H9 (cell line): ENCODE measurements around the gene BICD2. TPM values are rescaled to one million over a fixed set of nuclear protein-coding genes. Genes with fewer than 3 reads are reported as not detected.

Experiments used
- DNase-seq: peaks from one replicate; pipeline ENCODE4 v3.0.0-alpha.2; 2017
- H2AFZ ChIP-seq: one replicate; pipeline ENCODE4 v1.6.1; 2013; ENCODE audit warnings: mild to moderate bottlenecking, low read length, control low read depth, moderate library complexity
- H2AK5ac ChIP-seq: 2 replicates; pipeline ENCODE4 v1.6.1; 2013; ENCODE audit warnings: low read length, control low read depth, mixed read lengths; ENCODE audit not compliant: insufficient read length
- H2BK120ac ChIP-seq: one replicate; pipeline ENCODE4 v1.6.1; 2013; ENCODE audit warnings: low read depth, mild to moderate bottlenecking, low read length, control low read depth, inconsistent platforms; ENCODE audit not compliant: poor library complexity, severe bottlenecking
- H2BK12ac ChIP-seq: 2 replicates; pipeline ENCODE4 v1.6.1; 2013; ENCODE audit warnings: low read length, control low read depth, mixed read lengths, low read depth; ENCODE audit not compliant: insufficient read length
- H2BK15ac ChIP-seq: 2 replicates; pipeline ENCODE4 v1.6.1; 2013; ENCODE audit warnings: low read depth, low read length, control low read depth
- H2BK20ac ChIP-seq: one replicate; pipeline ENCODE4 v1.6.1; 2013; ENCODE audit warnings: low read depth, mild to moderate bottlenecking, low read length, control low read depth, inconsistent platforms; ENCODE audit not compliant: poor library complexity, severe bottlenecking
- H2BK5ac ChIP-seq: 2 replicates; pipeline ENCODE4 v1.6.1; 2013; ENCODE audit warnings: low read length, control low read depth, mixed read lengths; ENCODE audit not compliant: insufficient read length
- H3K14ac ChIP-seq: 2 replicates; pipeline ENCODE4 v1.6.1; 2013; ENCODE audit warnings: low read length, control low read depth; ENCODE audit not compliant: insufficient read depth
- H3K18ac ChIP-seq: 2 replicates; pipeline ENCODE4 v1.6.1; 2013; ENCODE audit warnings: low read depth, mild to moderate bottlenecking, mixed read lengths, low read length, control low read depth; ENCODE audit not compliant: insufficient read length
- H3K23ac ChIP-seq: 2 replicates; pipeline ENCODE4 v1.6.1; 2013; ENCODE audit warnings: low read length, control low read depth, mixed read lengths, low read depth; ENCODE audit not compliant: insufficient read length
- H3K23me2 ChIP-seq: 2 replicates; pipeline ENCODE4 v1.6.1; 2013; ENCODE audit warnings: low read depth, mild to moderate bottlenecking, mixed read lengths, low read length, control low read depth; ENCODE audit not compliant: insufficient read length, poor library complexity, severe bottlenecking
- H3K27ac ChIP-seq: 2 replicates; pipeline ENCODE4 v1.5.1; 2013; ENCODE audit warnings: low read length, control low read depth, mixed read lengths, low read depth; ENCODE audit not compliant: insufficient read length
- H3K27me3 ChIP-seq: 2 replicates; pipeline ENCODE4 v1.6.1; 2013; ENCODE audit warnings: low read length, control low read depth, inconsistent platforms; ENCODE audit not compliant: insufficient read depth
- H3K4ac ChIP-seq: 2 replicates; pipeline ENCODE4 v1.6.1; 2013; ENCODE audit warnings: low read depth, mild to moderate bottlenecking, control low read depth, inconsistent platforms, low read length, moderate library complexity
- H3K4me1 ChIP-seq: 2 replicates; pipeline ENCODE4 v1.6.1; 2013; ENCODE audit warnings: low read length, control low read depth, inconsistent platforms; ENCODE audit not compliant: insufficient read depth
- H3K4me2 ChIP-seq: 2 replicates; pipeline ENCODE4 v1.6.1; 2013; ENCODE audit warnings: low read length, control low read depth, mixed read lengths; ENCODE audit not compliant: insufficient read length, insufficient read depth
- H3K56ac ChIP-seq: 2 replicates; pipeline ENCODE4 v1.6.1; 2013; ENCODE audit warnings: low read depth, mild to moderate bottlenecking, mixed read lengths, low read length, control low read depth; ENCODE audit not compliant: insufficient read length
- H3K79me1 ChIP-seq: 2 replicates; pipeline ENCODE4 v1.6.1; 2013; ENCODE audit warnings: low read depth, mild to moderate bottlenecking, moderate library complexity, low read length, control low read depth, inconsistent platforms; ENCODE audit not compliant: insufficient read depth, poor library complexity, severe bottlenecking
- H3K79me2 ChIP-seq: 2 replicates; pipeline ENCODE4 v1.6.1; 2013; ENCODE audit warnings: low read length, control low read depth, inconsistent platforms; ENCODE audit not compliant: insufficient read depth
- H3K9ac ChIP-seq: 2 replicates; pipeline ENCODE4 v1.6.1; 2013; ENCODE audit warnings: low read length, control low read depth, mixed read lengths; ENCODE audit not compliant: insufficient read length; ENCODE audit errors: extremely low read depth
- H3K9me3 ChIP-seq: one replicate; pipeline ENCODE4 v1.6.1; 2013; ENCODE audit warnings: low read depth, low read length, inconsistent platforms; ENCODE audit not compliant: control insufficient read depth
- H3T11ph ChIP-seq: one replicate; pipeline ENCODE4 v1.6.1; 2013; ENCODE audit warnings: mild to moderate bottlenecking, low read length, control low read depth, inconsistent platforms
- H4K20me1 ChIP-seq: one replicate; pipeline ENCODE4 v1.6.1; 2013; ENCODE audit not compliant: control insufficient read depth, insufficient read length, insufficient read depth
- H4K5ac ChIP-seq: 2 replicates; pipeline ENCODE4 v1.6.1; 2013; ENCODE audit warnings: low read depth, mild to moderate bottlenecking, mixed read lengths, low read length, control low read depth; ENCODE audit not compliant: insufficient read length
- H4K8ac ChIP-seq: replicated peaks from 2 replicates; pipeline ENCODE4 v1.6.1; 2013; ENCODE audit warnings: low read length, control low read depth, mixed read lengths, low read depth; ENCODE audit not compliant: insufficient read length
- H4K91ac ChIP-seq: 2 replicates; pipeline ENCODE4 v1.6.1; 2013; ENCODE audit warnings: low read depth, mild to moderate bottlenecking, moderate library complexity, mixed read lengths, low read length, control low read depth; ENCODE audit not compliant: insufficient read length
- H3K27ac Mint-ChIP-seq, 3 experiments: 2 replicates in 2 of 3; 3 replicates in 1 of 3; pipeline ENCODE4 v1.8.0; 2020 to 2021; ENCODE audit warnings: mixed read lengths in 3 of 3, mild to moderate bottlenecking in 1 of 3, moderate library complexity in 1 of 3
- H3K27me3 Mint-ChIP-seq: 2 replicates; pipeline ENCODE4 v1.8.0; 2021; ENCODE audit warnings: low read depth, mild to moderate bottlenecking, moderate library complexity, mixed read lengths
- H3K36me3 Mint-ChIP-seq, 3 experiments: 2 replicates in 2 of 3; 3 replicates in 1 of 3; pipeline ENCODE4 v1.8.0; 2020 to 2021; ENCODE audit warnings: low read depth in 3 of 3, mixed read lengths in 3 of 3; ENCODE audit not compliant: insufficient read depth in 1 of 3
- H3K4me1 Mint-ChIP-seq, 2 experiments: 2 replicates each; pipeline ENCODE4 v1.8.0; 2020; ENCODE audit warnings: mixed read lengths in 2 of 2
- H3K4me3 Mint-ChIP-seq, 2 experiments: 2 replicates in 1 of 2; 3 replicates in 1 of 2; pipeline ENCODE4 v1.8.0; 2020 to 2021; ENCODE audit warnings: mild to moderate bottlenecking in 2 of 2, mixed read lengths in 2 of 2, moderate library complexity in 1 of 2
- H3K9me3 Mint-ChIP-seq, 2 experiments: 2 replicates in 1 of 2; 3 replicates in 1 of 2; pipeline ENCODE4 v1.8.0; 2020; ENCODE audit warnings: mild to moderate bottlenecking in 2 of 2, mixed read lengths in 2 of 2, moderate library complexity in 1 of 2
- WGBS: extraction: QIAGEN DNeasy Blood & Tissue Kit; methylation state at CpG from one replicate; pipeline ENCODE4 v1.1.7; 2013; ENCODE audit warnings: missing lambda C conversion rate, low lambda C conversion rate, mixed read lengths; ENCODE audit not compliant: insufficient read length; ENCODE audit errors: extremely low coverage; 5-methylcytosine and 5-hydroxymethylcytosine counted together
- total RNA-seq: library from RNA; stranded (reverse); gene quantifications from 2 replicates; pipeline ENCODE4 v1.2.1, GENCODE V29; 2021
- TF ChIP-seq, protein P1 (sequence below): fragments of 200-600 bp; sonication (generic); conservative IDR thresholded peaks from 3 replicates; pipeline ENCODE4 v1.8.0; 2021; ENCODE audit warnings: antibody characterized with exemption, mild to moderate bottlenecking

The BICD2 gene
- total RNA-seq, 1 experiment from 2014 or later: 22.3 TPM

DNA sequence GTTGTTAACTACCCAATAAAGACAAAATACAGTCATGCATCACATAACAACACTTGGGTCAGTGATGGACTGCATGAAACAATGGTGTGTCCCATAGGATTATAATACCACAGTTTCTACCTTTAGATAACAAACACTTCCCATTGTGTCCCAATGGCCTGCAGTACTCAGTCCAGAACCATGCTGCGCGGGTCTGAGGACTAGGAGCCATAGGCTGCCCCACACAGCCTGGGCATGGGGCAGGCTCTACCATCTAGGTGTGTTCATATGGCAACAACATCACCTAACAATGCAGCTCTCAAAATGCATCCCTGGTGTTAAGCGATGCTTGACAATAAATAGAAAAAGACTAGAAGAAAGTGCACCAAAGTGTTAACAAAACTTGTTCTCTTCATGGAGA, 101.5 kb downstream of the BICD2 start:
- Histone ChIP-seq H3K27me3 (no peaks in the 10 kb centered on the region), H3K23me2 (no peaks in the 10 kb centered on the region), H3K4me2 (no peak overlapping the region), H3K23ac (no peak overlapping the region), H2BK120ac (no peak overlapping the region), H3K9me3 (no peaks in the 10 kb centered on the region), H4K8ac (no peak overlapping the region), H3K4ac (no peak overlapping the region), H3K56ac (no peak overlapping the region), H3K9ac (no peak overlapping the region), H2BK20ac (no peak overlapping the region), H3K79me1 (peaks cover 14% of the 10 kb centered on the region), H2BK15ac (no peak overlapping the region), H3K79me2 (peaks cover 8% of the 10 kb centered on the region; the same call in 1 of the 2 replicates), H4K20me1 (no peaks in the 10 kb centered on the region), H3K14ac (no peak overlapping the region), H3K27ac (no peak overlapping the region), H2BK5ac (no peak overlapping the region), H4K91ac (no peak overlapping the region), H3K18ac (no peak overlapping the region), H2AK5ac (no peak overlapping the region), H3K4me1 (peaks cover 7% of the 10 kb centered on the region; the same call in 1 of the 2 replicates), H3T11ph (no peak overlapping the region), H4K5ac (no peak overlapping the region), H2AFZ (no peak overlapping the region), H2BK12ac (no peak overlapping the region)
- no peak overlapping the region for H3K27ac Mint-ChIP-seq
- DNase-seq: no peak
- H3K4me3 Mint-ChIP-seq: no peak overlapping the region
- no CpG with 5 or more reads among the region's 3 CpGs for WGBS
- H3K4me1 Mint-ChIP-seq: peaks cover 21 to 26% of the 10 kb centered on the region in 2 experiments
- H3K9me3 Mint-ChIP-seq: no peaks in the 10 kb centered on the region
- TF ChIP-seq, protein P1, sequence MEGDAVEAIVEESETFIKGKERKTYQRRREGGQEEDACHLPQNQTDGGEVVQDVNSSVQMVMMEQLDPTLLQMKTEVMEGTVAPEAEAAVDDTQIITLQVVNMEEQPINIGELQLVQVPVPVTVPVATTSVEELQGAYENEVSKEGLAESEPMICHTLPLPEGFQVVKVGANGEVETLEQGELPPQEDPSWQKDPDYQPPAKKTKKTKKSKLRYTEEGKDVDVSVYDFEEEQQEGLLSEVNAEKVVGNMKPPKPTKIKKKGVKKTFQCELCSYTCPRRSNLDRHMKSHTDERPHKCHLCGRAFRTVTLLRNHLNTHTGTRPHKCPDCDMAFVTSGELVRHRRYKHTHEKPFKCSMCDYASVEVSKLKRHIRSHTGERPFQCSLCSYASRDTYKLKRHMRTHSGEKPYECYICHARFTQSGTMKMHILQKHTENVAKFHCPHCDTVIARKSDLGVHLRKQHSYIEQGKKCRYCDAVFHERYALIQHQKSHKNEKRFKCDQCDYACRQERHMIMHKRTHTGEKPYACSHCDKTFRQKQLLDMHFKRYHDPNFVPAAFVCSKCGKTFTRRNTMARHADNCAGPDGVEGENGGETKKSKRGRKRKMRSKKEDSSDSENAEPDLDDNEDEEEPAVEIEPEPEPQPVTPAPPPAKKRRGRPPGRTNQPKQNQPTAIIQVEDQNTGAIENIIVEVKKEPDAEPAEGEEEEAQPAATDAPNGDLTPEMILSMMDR: no peak
- H3K27me3 Mint-ChIP-seq: no peaks in the 10 kb centered on the region
- peaks cover 0 to 10% (median 0%) of the 10 kb centered on the region in 3 experiments; a peak in 6 of 7 replicates for H3K36me3 Mint-ChIP-seq
